Endodermal cell (in vitro differentiated cells): ENCODE data around the gene HLTF. TPM values are rescaled to one million over a fixed set of nuclear protein-coding genes. Genes with fewer than 3 reads are reported as not detected.

Experiments used
- DNase-seq: peaks from one replicate; pipeline ENCODE4 v3.0.0-alpha.2; 2017
- H3K27ac ChIP-seq: 2 replicates; pipeline ENCODE4 v1.5.1; 2013; ENCODE audit warnings: mild to moderate bottlenecking, low read depth, low read length, moderate library complexity
- H3K27me3 ChIP-seq: 2 replicates; pipeline ENCODE4 v1.6.1; 2013; ENCODE audit warnings: mild to moderate bottlenecking, low read length, moderate library complexity; ENCODE audit not compliant: insufficient read depth, control insufficient read depth, poor library complexity, severe bottlenecking
- H3K36me3 ChIP-seq: 2 replicates; pipeline ENCODE4 v1.7.0; 2013; ENCODE audit warnings: mild to moderate bottlenecking, low read length, moderate library complexity; ENCODE audit not compliant: control insufficient read depth, insufficient read depth
- H3K4me1 ChIP-seq: one replicate; pipeline ENCODE4 v1.7.0; 2013; ENCODE audit warnings: low read length; ENCODE audit not compliant: control insufficient read depth, insufficient read depth
- H3K4me3 ChIP-seq: 2 replicates; pipeline ENCODE4 v1.5.1; 2013; ENCODE audit warnings: mild to moderate bottlenecking, low read length, moderate library complexity
- H3K9ac ChIP-seq: 2 replicates; pipeline ENCODE4 v1.6.1; 2013; ENCODE audit warnings: mild to moderate bottlenecking, low read length, moderate library complexity; ENCODE audit not compliant: poor library complexity, severe bottlenecking; ENCODE audit errors: extremely low read depth
- H3K9me3 ChIP-seq: 2 replicates; pipeline ENCODE4 v1.6.1; 2013; ENCODE audit warnings: mild to moderate bottlenecking, low read length, moderate library complexity; ENCODE audit not compliant: control insufficient read depth
- H3K27ac Mint-ChIP-seq: 2 replicates; pipeline ENCODE4 v1.8.0; 2020; ENCODE audit warnings: mixed read lengths
- H3K27me3 Mint-ChIP-seq: 2 replicates; pipeline ENCODE4 v1.8.0; 2021; ENCODE audit warnings: mild to moderate bottlenecking, mixed read lengths; ENCODE audit not compliant: insufficient read depth
- H3K36me3 Mint-ChIP-seq: 2 replicates; pipeline ENCODE4 v1.8.0; 2020; ENCODE audit warnings: low read depth, mixed read lengths
- H3K4me1 Mint-ChIP-seq: 2 replicates; pipeline ENCODE4 v1.8.0; 2020; ENCODE audit warnings: mixed read lengths
- H3K4me3 Mint-ChIP-seq: 2 replicates; pipeline ENCODE4 v1.8.0; 2020; ENCODE audit warnings: mild to moderate bottlenecking, moderate library complexity, mixed read lengths
- H3K9me3 Mint-ChIP-seq: 2 replicates; pipeline ENCODE4 v1.8.0; 2020; ENCODE audit warnings: mild to moderate bottlenecking, mixed read lengths
- WGBS, 2 experiments: methylation state at CpG; one replicate each; pipeline versions ENCODE4 v1.1.5 to v1.1.7; 2013; ENCODE audit warnings: missing lambda C conversion rate in 2 of 2, mixed read lengths in 1 of 2; ENCODE audit not compliant: insufficient coverage in 1 of 2, insufficient read length in 1 of 2; 5-methylcytosine and 5-hydroxymethylcytosine counted together
- total RNA-seq, 2 donors: library from RNA; stranded (reverse); fragmentation: NEBNext Ultra II Directional in 1 of 2; extraction: Animal tissue kit (Norgen Biotek cat#: 25700) in 1 of 2; gene quantifications; 2 replicates in 1 of 2; 3 replicates in 1 of 2; pipeline ENCODE4 v1.2.1, GENCODE V29; 2021
- TF ChIP-seq, protein P1 (sequence below): fragments of 200-600 bp; sonication (generic); conservative IDR thresholded peaks from 2 replicates; pipeline ENCODE4 v1.5.0; 2021; ENCODE audit warnings: antibody characterized with exemption, mild to moderate bottlenecking

Gene HLTF
- total RNA-seq, 2 donors from 2014 or later: 61.2 to 75.7 TPM

DNA sequence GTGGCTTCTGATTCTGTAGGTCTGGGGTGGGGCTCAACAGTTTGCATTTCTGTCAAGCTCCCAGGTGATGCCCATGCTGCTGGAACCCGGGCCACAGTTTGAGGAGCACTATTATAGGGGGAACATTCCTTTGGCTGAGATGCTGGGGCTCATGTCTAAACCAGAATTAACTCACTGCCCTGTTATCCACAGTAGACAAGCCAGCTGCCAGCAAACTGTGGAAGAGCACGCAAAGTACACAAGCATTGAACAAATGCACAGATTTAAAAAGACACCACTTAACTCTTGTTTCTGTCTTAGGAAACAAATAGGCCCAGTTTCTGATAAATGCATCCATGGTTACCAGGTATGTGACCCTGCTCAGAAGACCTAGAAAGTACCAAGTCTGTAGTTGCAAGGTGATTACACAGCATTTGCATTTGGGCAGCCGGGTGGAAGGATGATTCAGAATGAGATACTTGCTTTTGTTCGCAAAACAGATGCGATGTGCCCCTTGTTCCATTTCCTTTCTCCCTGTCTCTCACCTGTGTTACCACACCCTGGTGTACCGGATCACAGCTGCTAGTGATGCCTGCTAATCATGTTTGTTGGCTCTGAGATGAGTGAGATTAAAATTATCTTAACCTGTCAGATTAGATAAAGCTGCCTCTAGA, 82.6 kb downstream of the HLTF start:
- no peak overlapping the region for H3K4me3 Mint-ChIP-seq
- TF ChIP-seq, protein P1, sequence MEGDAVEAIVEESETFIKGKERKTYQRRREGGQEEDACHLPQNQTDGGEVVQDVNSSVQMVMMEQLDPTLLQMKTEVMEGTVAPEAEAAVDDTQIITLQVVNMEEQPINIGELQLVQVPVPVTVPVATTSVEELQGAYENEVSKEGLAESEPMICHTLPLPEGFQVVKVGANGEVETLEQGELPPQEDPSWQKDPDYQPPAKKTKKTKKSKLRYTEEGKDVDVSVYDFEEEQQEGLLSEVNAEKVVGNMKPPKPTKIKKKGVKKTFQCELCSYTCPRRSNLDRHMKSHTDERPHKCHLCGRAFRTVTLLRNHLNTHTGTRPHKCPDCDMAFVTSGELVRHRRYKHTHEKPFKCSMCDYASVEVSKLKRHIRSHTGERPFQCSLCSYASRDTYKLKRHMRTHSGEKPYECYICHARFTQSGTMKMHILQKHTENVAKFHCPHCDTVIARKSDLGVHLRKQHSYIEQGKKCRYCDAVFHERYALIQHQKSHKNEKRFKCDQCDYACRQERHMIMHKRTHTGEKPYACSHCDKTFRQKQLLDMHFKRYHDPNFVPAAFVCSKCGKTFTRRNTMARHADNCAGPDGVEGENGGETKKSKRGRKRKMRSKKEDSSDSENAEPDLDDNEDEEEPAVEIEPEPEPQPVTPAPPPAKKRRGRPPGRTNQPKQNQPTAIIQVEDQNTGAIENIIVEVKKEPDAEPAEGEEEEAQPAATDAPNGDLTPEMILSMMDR: no peak

DNA sequence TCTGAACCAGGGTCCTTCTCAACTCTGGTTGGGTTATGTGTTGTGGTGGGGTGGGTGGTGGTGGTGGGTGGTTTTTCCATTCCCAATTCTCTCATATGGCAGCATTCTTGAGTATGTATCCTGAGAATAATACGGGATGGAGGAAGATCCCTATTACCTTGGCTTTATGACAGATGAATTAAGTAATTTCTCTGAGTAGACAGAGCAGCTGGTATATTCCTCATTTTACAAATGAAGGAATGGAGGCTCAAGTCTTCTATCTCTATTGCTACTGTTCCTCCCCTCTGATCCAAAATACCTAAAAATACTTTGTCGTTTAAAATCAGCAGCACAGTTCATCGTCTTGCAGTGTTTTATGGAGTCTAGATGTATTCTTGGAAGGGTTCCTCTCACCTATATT, 84.6 kb downstream of the HLTF start:
- Histone ChIP-seq H3K9me3 (no peaks in the 10 kb centered on the region), H3K27me3 (no peaks in the 10 kb centered on the region), H3K4me3 (no peak overlapping the region), H3K36me3 (peaks cover 10% of the 10 kb centered on the region), H3K4me1 (peaks cover 4% of the 10 kb centered on the region), H3K9ac (no peak overlapping the region), H3K27ac (no peak overlapping the region)
- Mint-ChIP-seq H3K9me3 (no peaks in the 10 kb centered on the region), H3K27ac (no peak overlapping the region), H3K36me3 (peaks cover 5% of the 10 kb centered on the region), H3K27me3 (no peaks in the 10 kb centered on the region), H3K4me3 (no peak overlapping the region), H3K4me1 (peaks cover 30% of the 10 kb centered on the region)
- TF ChIP-seq, protein P1: no peak
- 100% methylated on average over 1 to 3 of the region's 3 CpGs for WGBS, 2 experiments
- no peak for DNase-seq

More for the DNA sequence above, 82.6 kb downstream of the HLTF start:
- peaks cover 4% of the 10 kb centered on the region for H3K4me1 ChIP-seq
- no peak overlapping the region for H3K9ac ChIP-seq
- WGBS, 2 experiments: 69 to 77% methylated on average over 2 to 6 of the region's 6 CpGs
- Mint-ChIP-seq H3K36me3 (peaks cover 6% of the 10 kb centered on the region), H3K27ac (peak overlapping the region; percentile 56), H3K4me1 (peaks cover 27% of the 10 kb centered on the region), H3K27me3 (no peaks in the 10 kb centered on the region), H3K9me3 (no peaks in the 10 kb centered on the region)
- peak; percentile 57 for DNase-seq
- H3K27me3 ChIP-seq: no peaks in the 10 kb centered on the region
- H3K36me3 ChIP-seq: peaks cover 5% of the 10 kb centered on the region
- no peaks in the 10 kb centered on the region for H3K9me3 ChIP-seq
- no peak overlapping the region for H3K27ac ChIP-seq
- no peak overlapping the region for H3K4me3 ChIP-seq

DNA sequence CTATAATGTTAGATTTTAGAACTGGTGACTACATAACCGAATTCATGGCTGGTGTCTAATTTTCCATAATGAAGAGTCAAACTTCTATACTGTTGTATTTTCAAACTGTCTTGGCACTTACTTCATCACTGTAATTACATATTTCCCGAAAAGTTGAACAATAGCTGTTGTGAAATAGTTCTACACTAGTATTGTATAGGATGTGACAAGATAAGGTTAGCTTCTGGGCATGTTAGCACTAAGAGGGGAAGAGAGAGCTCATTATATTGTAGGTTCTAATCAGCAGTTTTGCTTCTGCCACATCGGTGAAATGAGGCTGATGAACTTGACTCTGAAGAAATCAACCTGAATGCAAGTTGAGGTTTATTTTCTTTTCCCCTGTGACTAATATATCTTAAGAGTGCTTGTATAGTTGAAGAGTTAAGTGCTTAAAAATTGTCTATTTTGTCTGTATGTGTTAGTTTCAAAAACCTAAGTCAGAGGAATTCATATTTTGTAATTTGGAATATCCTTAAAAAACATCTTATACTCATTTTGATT, 86.1 kb downstream of the HLTF start:
- TF ChIP-seq, protein P1: no peak
- no peak for DNase-seq

More for the DNA sequence above, 86.1 kb downstream of the HLTF start:
- Mint-ChIP-seq H3K4me3 (no peak overlapping the region), H3K9me3 (no peaks in the 10 kb centered on the region), H3K27ac (no peak overlapping the region), H3K4me1 (peaks cover 30% of the 10 kb centered on the region), H3K27me3 (no peaks in the 10 kb centered on the region), H3K36me3 (peaks cover 15% of the 10 kb centered on the region)
- H3K36me3 ChIP-seq: peaks cover 19% of the 10 kb centered on the region
- H3K9me3 ChIP-seq: no peaks in the 10 kb centered on the region
- no peaks in the 10 kb centered on the region for H3K27me3 ChIP-seq
- peaks cover 4% of the 10 kb centered on the region for H3K4me1 ChIP-seq
- no peak overlapping the region for H3K9ac ChIP-seq
- H3K27ac ChIP-seq: no peak overlapping the region
- WGBS, 2 experiments: 92 to 98% methylated on average over 3 of the region's 3 CpGs
- H3K4me3 ChIP-seq: no peak overlapping the region
